Measurements from ENCODE around the gene ATP8B3. TPM values are rescaled to one million over a fixed set of nuclear protein-coding genes. Genes with fewer than 3 reads are reported as not detected.

ATP8B3 gene
- total and polyA plus RNA-seq, 2 of the 13 experiments (the other 11 are each of a cell fraction or from before 2014, with no cell fraction given) = 2.6 to 5.9 TPM

DNA sequence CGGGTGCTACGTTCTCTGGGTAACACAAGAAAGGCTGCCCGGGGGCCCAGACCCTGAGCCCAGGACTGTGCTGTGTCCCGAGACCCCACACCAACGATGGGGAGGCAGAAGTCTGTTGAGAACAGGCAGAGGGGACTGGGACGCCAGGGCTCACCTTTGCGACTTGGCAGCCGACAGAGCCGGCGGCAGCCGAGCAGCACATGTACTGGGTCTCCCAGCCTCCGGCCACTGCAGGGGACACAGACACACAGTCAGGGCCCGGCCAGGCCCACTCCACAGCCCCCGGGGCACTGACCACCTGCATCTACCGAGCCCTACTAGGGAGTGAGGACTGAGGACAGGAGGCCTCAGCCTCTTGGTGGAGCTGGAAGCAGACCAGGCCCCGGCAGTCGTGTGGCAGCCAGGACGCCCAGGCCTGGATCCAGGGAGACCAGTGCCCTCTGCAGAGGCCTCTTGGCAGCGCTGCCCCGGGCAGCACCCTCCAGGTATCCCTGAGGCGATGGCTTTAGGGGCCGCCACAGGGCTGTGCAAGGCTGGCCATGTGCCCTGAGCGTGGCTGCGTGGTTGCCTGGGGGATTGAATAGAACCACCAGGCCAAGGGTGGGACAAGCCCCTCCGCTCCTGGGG, 5.6 kb upstream of the ATP8B3 start:
- no TSS peak for BruUV-seq (replicated peaks)

DNA sequence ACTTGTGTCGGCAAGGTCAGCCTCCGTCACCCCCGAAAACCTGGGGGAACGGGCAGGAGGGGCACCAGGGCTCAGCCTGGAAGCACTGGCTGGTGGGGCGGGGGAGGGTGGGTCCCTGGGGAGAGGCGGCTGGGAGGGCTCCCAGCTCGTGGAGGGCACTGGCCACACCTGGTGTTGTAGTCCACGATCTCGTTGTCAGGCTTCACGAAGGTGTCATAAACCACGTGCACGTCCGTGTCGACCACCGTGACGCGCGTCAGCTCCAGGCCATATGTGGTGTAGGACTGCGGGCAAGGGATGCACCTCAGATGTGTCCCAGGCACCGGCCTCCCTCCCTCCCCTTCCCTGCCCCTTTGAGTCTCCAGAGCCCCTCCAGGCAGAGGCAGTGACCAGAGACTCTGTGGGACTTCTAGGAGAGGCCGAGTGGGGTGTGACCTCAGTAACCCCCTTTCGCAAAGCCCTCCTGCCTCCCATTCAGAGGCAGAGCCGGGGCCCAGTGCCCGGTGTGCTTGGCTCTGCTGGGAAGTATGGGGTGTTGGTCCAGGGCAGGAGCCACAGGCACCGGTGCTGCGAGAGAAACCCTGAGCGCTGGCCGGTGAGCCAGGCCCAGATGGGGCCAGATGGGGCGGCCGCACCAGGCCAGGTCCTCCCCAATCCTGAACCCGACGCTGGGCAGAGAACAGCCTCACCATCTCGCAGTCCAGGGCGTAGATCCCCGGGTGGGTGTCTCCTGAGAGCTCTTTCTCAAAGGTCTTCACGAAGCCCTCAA, 4.6 kb upstream of the ATP8B3 start:
- ChIA-PET POLR2A (no interaction called here), CTCF (ENCODE audit: low intra/inter-chr PET ratio, low total read pairs) (no interaction called here)
- no TSS peak for BruUV-seq (replicated peaks)
- H3K4me1 ChIP-seq (ENCODE audit: insufficient read depth, low read length) = peaks cover 13% of the 10 kb centered on the region
- no peak overlapping the region for H3K9ac ChIP-seq (ENCODE audit: insufficient read depth, low read depth, low read length)
- H3K4me3 ChIP-seq (replicated peaks in 1 of 3; ENCODE audit: insufficient read depth in 1 of 3, low read depth in 2 of 3, low read length in 3 of 3) = no peak overlapping the region
- no peak overlapping the region for H3K4me2 ChIP-seq (ENCODE audit: low read depth, low read length)
- H3K9me3 ChIP-seq (ENCODE audit: low read length) = no peaks in the 10 kb centered on the region
- no peak overlapping the region for H2AFZ ChIP-seq (ENCODE audit: low read length)
- in situ Hi-C loops (cut with HindIII; ENCODE audit: extremely low pct_ligation_motif_present, low pct_unique_long_range_greater_than_20kb) = no loop called here
- 96% methylated on average over 23 of the region's 36 CpGs for WGBS (ENCODE audit: low lambda C conversion rate)
- no peaks in the 10 kb centered on the region for H4K20me1 ChIP-seq (ENCODE audit: insufficient read depth, low read length)
- peaks cover 28 to 35% of the 10 kb centered on the region in 2 experiments for H3K36me3 ChIP-seq (replicated peaks in 1 of 2; ENCODE audit: control insufficient read depth in 1 of 2, insufficient read depth in 2 of 2, low read length in 2 of 2)
- ATAC-seq (no peak), FAIRE-seq (no peak), DNase-seq (ENCODE audit: low spot score) (no peak)
- no peak overlapping the region for H3K27ac ChIP-seq (ENCODE audit: extremely low read length, insufficient read depth, low read length)
- no peaks in the 10 kb centered on the region for H3K79me2 ChIP-seq (ENCODE audit: insufficient read depth, low read length)
- intact Hi-C loops (cut with micrococcal nuclease; ENCODE audit: unreplicated experiment) = no loop called here
- H3K27me3 ChIP-seq (ENCODE audit: control insufficient read depth in 1 of 2, insufficient read depth in 2 of 2, low read length in 2 of 2) = no peaks in the 10 kb centered on the region
- TF ChIP-seq KAT8 (CRISPR knock-in tag; IDR thresholded peaks at IDR 0.05) (no peak), SMAD9 (CRISPR knock-in tag; IDR thresholded peaks at IDR 0.05) (no peak), TAF15 (IDR thresholded peaks at IDR 0.05; ENCODE audit: low read depth, low read length, poor library complexity, severe bottlenecking) (no peak), LCORL (IDR thresholded peaks at IDR 0.05) (no peak), LCORL (CRISPR knock-in tag; IDR thresholded peaks at IDR 0.05) (no peak), TCF12 (IDR thresholded peaks at IDR 0.05) (no peak), TCF12 (CRISPR knock-in tag; IDR thresholded peaks at IDR 0.05) (no peak), ZNF562 (CRISPR knock-in tag; IDR thresholded peaks at IDR 0.05; ENCODE audit: borderline replicate concordance) (no peak), CREB1 (IDR thresholded peaks at IDR 0.05) (no peak), CREB1 (CRISPR knock-in tag; IDR thresholded peaks at IDR 0.05) (no peak), ZNF598 (CRISPR knock-in tag; IDR thresholded peaks at IDR 0.05; ENCODE audit: borderline replicate concordance) (no peak), ZFAT (CRISPR knock-in tag; conservative IDR thresholded peaks at IDR 0.05) (no peak)
- TF ChIP-seq, protein P1, sequence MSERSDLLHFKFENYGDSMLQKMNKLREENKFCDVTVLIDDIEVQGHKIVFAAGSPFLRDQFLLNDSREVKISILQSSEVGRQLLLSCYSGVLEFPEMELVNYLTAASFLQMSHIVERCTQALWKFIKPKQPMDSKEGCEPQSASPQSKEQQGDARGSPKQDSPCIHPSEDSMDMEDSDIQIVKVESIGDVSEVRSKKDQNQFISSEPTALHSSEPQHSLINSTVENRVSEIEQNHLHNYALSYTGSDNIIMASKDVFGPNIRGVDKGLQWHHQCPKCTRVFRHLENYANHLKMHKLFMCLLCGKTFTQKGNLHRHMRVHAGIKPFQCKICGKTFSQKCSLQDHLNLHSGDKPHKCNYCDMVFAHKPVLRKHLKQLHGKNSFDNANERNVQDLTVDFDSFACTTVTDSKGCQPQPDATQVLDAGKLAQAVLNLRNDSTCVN (CRISPR knock-in tag; IDR thresholded peaks at IDR 0.05; ENCODE audit: borderline replicate concordance) = no peak

More for the DNA sequence above, 5.6 kb upstream of the ATP8B3 start:
- intact Hi-C loops (cut with micrococcal nuclease; ENCODE audit: unreplicated experiment) (no loop called here), in situ Hi-C loops (cut with HindIII; ENCODE audit: extremely low pct_ligation_motif_present, low pct_unique_long_range_greater_than_20kb) (no loop called here)
- ChIA-PET CTCF (ENCODE audit: low intra/inter-chr PET ratio, low total read pairs) (no interaction called here), POLR2A (no interaction called here)
- 98% methylated on average over 10 of the region's 25 CpGs for WGBS (ENCODE audit: low lambda C conversion rate)
- no peak overlapping the region for H3K4me2 ChIP-seq (ENCODE audit: low read depth, low read length)
- TF ChIP-seq RBM22 (optimal IDR thresholded peaks at IDR 0.05; ENCODE audit: low read length) (peak; percentile 44), ZNF652 (CRISPR knock-in tag; IDR thresholded peaks at IDR 0.05; ENCODE audit: borderline replicate concordance, low read depth) (no peak)
- TF ChIP-seq, protein P2, sequence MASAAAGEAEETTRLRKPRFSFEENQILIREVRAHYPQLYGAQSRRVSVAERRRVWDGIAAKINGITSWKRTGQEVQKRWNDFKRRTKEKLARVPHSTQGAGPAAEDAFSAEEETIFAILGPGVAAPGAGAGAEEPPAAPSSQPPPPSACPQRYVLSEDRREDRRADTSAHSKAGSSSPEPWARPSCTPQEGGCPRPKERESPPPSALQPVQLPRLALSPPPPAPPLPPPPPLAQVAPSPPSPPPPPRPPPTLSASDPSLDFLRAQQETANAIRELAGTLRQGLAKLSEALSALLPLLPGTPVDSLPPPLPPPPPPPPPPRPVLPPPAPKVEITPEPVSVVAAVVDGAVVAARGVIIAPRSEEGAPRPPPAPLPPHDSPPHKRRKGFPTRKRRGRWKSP (CRISPR knock-in tag; IDR thresholded peaks at IDR 0.05) = no peak
- no peaks in the 10 kb centered on the region for H4K20me1 ChIP-seq (ENCODE audit: insufficient read depth, low read length)
- H3K27ac ChIP-seq (ENCODE audit: extremely low read length, insufficient read depth, low read length) = no peak overlapping the region
- no peak overlapping the region for H2AFZ ChIP-seq (ENCODE audit: low read length)
- peaks cover 12% of the 10 kb centered on the region for H3K4me1 ChIP-seq (ENCODE audit: insufficient read depth, low read length)
- H3K4me3 ChIP-seq (replicated peaks in 1 of 3; ENCODE audit: insufficient read depth in 1 of 3, low read depth in 2 of 3, low read length in 3 of 3) = no peak overlapping the region
- no peak for FAIRE-seq
- no peak for DNase-seq (ENCODE audit: low spot score)
- peaks cover 32 to 41% of the 10 kb centered on the region in 2 experiments for H3K36me3 ChIP-seq (replicated peaks in 1 of 2; ENCODE audit: control insufficient read depth in 1 of 2, insufficient read depth in 2 of 2, low read length in 2 of 2)
- H3K9me3 ChIP-seq (ENCODE audit: low read length) = no peaks in the 10 kb centered on the region
- no peaks in the 10 kb centered on the region for H3K79me2 ChIP-seq (ENCODE audit: insufficient read depth, low read length)
- no peak for ATAC-seq
- no peaks in the 10 kb centered on the region for H3K27me3 ChIP-seq (ENCODE audit: control insufficient read depth in 1 of 2, insufficient read depth in 2 of 2, low read length in 2 of 2)
- H3K9ac ChIP-seq (ENCODE audit: insufficient read depth, low read depth, low read length) = no peak overlapping the region
